Smooth muscle cell (in vitro differentiated cells): Measurements from ENCODE around the gene CDH9. TPM values are rescaled to one million over a fixed set of nuclear protein-coding genes. Genes with fewer than 3 reads are reported as not detected.

ENCODE experiments used
- DNase-seq: peaks from one replicate; lab custom pipeline; 2025; ENCODE audit not compliant: unreplicated experiment; lab: John Stamatoyannopoulos, UW
- H2AFZ ChIP-seq: fragments of 200-600 bp; sonication (generic); 2 replicates; pipeline ENCODE4 v1.6.0; 2016; ENCODE audit warnings: antibody characterized with exemption, low read depth, mild to moderate bottlenecking
- H3F3A ChIP-seq: fragments of 200-600 bp; sonication (generic); 2 replicates; pipeline ENCODE4 v1.6.0; 2017; ENCODE audit warnings: antibody characterized with exemption, low read depth
- H3K27ac ChIP-seq: fragments of 200-600 bp; sonication (generic); 2 replicates; pipeline ENCODE4 v1.5.1; 2016; ENCODE audit warnings: low read depth, mild to moderate bottlenecking
- H3K27me3 ChIP-seq: fragments of 200-600 bp; sonication (generic); 2 replicates; pipeline ENCODE4 v1.6.1; 2016; ENCODE audit warnings: low read depth, mild to moderate bottlenecking
- H3K36me3 ChIP-seq: fragments of 200-600 bp; sonication (generic); 2 replicates; pipeline ENCODE4 v1.5.1; 2016; ENCODE audit warnings: low read depth
- H3K4me1 ChIP-seq: fragments of 200-600 bp; sonication (generic); 2 replicates; pipeline ENCODE4 v1.5.1; 2016; ENCODE audit warnings: low read depth
- H3K4me2 ChIP-seq: fragments of 200-600 bp; sonication (generic); 2 replicates; pipeline ENCODE4 v1.6.0; 2016; ENCODE audit warnings: mild to moderate bottlenecking
- H3K4me3 ChIP-seq: fragments of 200-600 bp; sonication (generic); 2 replicates; pipeline ENCODE4 v1.5.1; 2016; ENCODE audit warnings: mild to moderate bottlenecking
- H3K79me2 ChIP-seq: fragments of 200-600 bp; sonication (generic); 2 replicates; pipeline ENCODE4 v1.6.0; 2016; ENCODE audit warnings: low read depth, mild to moderate bottlenecking
- H3K9ac ChIP-seq: fragments of 200-600 bp; sonication (generic); 2 replicates; pipeline ENCODE4 v1.6.0; 2016; ENCODE audit warnings: low read depth
- H3K9me3 ChIP-seq: fragments of 200-600 bp; sonication (generic); replicated peaks from 2 replicates; pipeline ENCODE4 v1.5.1; 2016; ENCODE audit warnings: low read depth
- H4K20me1 ChIP-seq: fragments of 200-600 bp; sonication (generic); 2 replicates; pipeline ENCODE4 v1.6.0; 2016; ENCODE audit warnings: low read depth
- CTCF ChIP-seq: fragments of 200-600 bp; sonication (generic); IDR thresholded peaks from 2 replicates; pipeline ENCODE4 v1.5.1; 2017; ENCODE audit warnings: borderline replicate concordance, mild to moderate bottlenecking, antibody characterized with exemption; ENCODE audit not compliant: insufficient read depth, poor library complexity, severe bottlenecking
- WGBS: methylation state at CpG from one replicate; pipeline ENCODE4 v1.1.7; 2016; ENCODE audit warnings: low lambda C conversion rate; 5-methylcytosine and 5-hydroxymethylcytosine counted together
- polyA plus RNA-seq: library from polyadenylated mRNA; unstranded; fragments of >200 nt; fragmentation: Nextera tagmentation; extraction: Ambion mirVana; gene quantifications from 2 replicates; pipeline ENCODE4 v1.2.1, GENCODE V29; 2016
- total RNA-seq: library from RNA; depleted of rRNA; stranded (reverse); fragments of >200 nt; gene quantifications from 2 replicates; pipeline ENCODE4 v1.2.3, GENCODE V29; 2014

The CDH9 gene
- total and polyA plus RNA-seq, 2 experiments from 2014 or later = not detected

DNA sequence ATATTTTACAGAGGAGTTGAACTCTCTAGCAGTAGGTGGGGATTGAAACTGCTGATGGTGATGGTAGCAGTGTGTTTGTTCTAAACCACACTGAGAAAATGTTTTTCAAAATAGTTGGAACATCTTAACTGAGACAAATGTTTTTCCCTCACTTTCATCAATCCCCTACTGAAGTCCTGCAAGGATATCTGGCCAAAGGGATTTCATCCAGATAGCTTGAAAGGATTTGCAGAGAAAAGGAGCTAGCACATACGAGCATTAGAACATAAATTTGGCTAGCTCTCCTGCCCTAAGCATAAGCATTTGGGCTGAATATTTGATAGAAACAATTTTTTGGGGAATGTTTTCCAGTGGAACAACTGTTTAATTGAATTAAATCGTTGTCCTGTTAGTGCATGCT is 153.9 kb downstream of the CDH9 start:
- Histone ChIP-seq H3K27me3 (no peaks in the 10 kb centered on the region), H3K9me3 (no peaks in the 10 kb centered on the region), H4K20me1 (no peaks in the 10 kb centered on the region), H3K9ac (no peak overlapping the region), H3K27ac (no peak overlapping the region), H3F3A (no peaks in the 10 kb centered on the region), H3K79me2 (no peaks in the 10 kb centered on the region), H3K4me1 (no peaks in the 10 kb centered on the region), H3K4me2 (no peak overlapping the region), H2AFZ (no peak overlapping the region), H3K36me3 (no peaks in the 10 kb centered on the region), H3K4me3 (no peak overlapping the region)
- TF ChIP-seq CTCF = no peak
- no peak for DNase-seq
- 67% methylated on average over 2 of the region's 2 CpGs for WGBS

GRCh38 chr5:26883375-26883774 is 155.0 kb downstream of the CDH9 start:
- 89% methylated on average over 5 of the region's 5 CpGs for WGBS
- Histone ChIP-seq H3K4me3 (no peak overlapping the region), H3K36me3 (no peaks in the 10 kb centered on the region), H3K9me3 (no peaks in the 10 kb centered on the region), H3K4me1 (no peaks in the 10 kb centered on the region), H3K27ac (no peak overlapping the region), H3K9ac (no peak overlapping the region), H3K27me3 (no peaks in the 10 kb centered on the region), H3F3A (no peaks in the 10 kb centered on the region), H4K20me1 (no peaks in the 10 kb centered on the region), H2AFZ (no peak overlapping the region), H3K79me2 (no peaks in the 10 kb centered on the region), H3K4me2 (no peak overlapping the region)
- no peak for TF ChIP-seq CTCF
- DNase-seq = no peak

GRCh38 chr5:26881901-26882300 is 156.5 kb downstream of the CDH9 start:
- H3K79me2 ChIP-seq = no peaks in the 10 kb centered on the region
- H3K4me1 ChIP-seq = no peaks in the 10 kb centered on the region
- H3K9ac ChIP-seq = no peak overlapping the region
- TF ChIP-seq CTCF = no peak
- no peaks in the 10 kb centered on the region for H3K9me3 ChIP-seq
- H4K20me1 ChIP-seq = no peaks in the 10 kb centered on the region
- no peak overlapping the region for H2AFZ ChIP-seq
- no peak overlapping the region for H3K4me2 ChIP-seq
- 48% methylated on average over 2 of the region's 2 CpGs for WGBS
- H3F3A ChIP-seq = no peaks in the 10 kb centered on the region
- H3K27ac ChIP-seq = no peak overlapping the region
- no peaks in the 10 kb centered on the region for H3K27me3 ChIP-seq
- H3K36me3 ChIP-seq = no peaks in the 10 kb centered on the region
- no peak for DNase-seq
- no peak overlapping the region for H3K4me3 ChIP-seq

GRCh38 chr5:26877154-26877553 is 161.2 kb downstream of the CDH9 start:
- Histone ChIP-seq H3K4me2 (no peak overlapping the region), H4K20me1 (no peaks in the 10 kb centered on the region), H3K79me2 (no peaks in the 10 kb centered on the region), H3F3A (no peaks in the 10 kb centered on the region), H3K36me3 (no peaks in the 10 kb centered on the region), H3K27ac (no peak overlapping the region), H3K9me3 (no peaks in the 10 kb centered on the region), H3K27me3 (no peaks in the 10 kb centered on the region), H3K9ac (no peak overlapping the region), H3K4me1 (no peaks in the 10 kb centered on the region), H2AFZ (no peak overlapping the region), H3K4me3 (no peak overlapping the region)
- no peak for TF ChIP-seq CTCF
- WGBS = 96% methylated on average over 4 of the region's 4 CpGs
- DNase-seq = no peak
